GM23338 (cell line): ENCODE data around the gene KDM5D. TPM values are rescaled to one million over a fixed set of nuclear protein-coding genes. Genes with fewer than 3 reads are reported as not detected.

Experiments used
- ATAC-seq: fragments of 200-7000 bp; cut with Tn5 transposase; 3 replicates; pipeline ENCODE4 v1.9.1; 2020
- DNase-seq: peaks from one replicate; pipeline ENCODE4 v3.0.0-alpha.2; 2015; ENCODE audit warnings: low spot score
- H2AFZ ChIP-seq: fragments of 200-600 bp; sonication (generic); 2 replicates; pipeline ENCODE4 v1.8.0; 2016; ENCODE audit warnings: antibody characterized with exemption, mild to moderate bottlenecking, moderate library complexity
- H3F3A ChIP-seq: fragments of 200-600 bp; sonication (generic); replicated peaks from 2 replicates; pipeline ENCODE4 v1.8.0; 2017; ENCODE audit warnings: antibody characterized with exemption, mixed run types, low read depth
- H3K27ac ChIP-seq: fragments of 200-600 bp; sonication (generic); 2 replicates; pipeline ENCODE4 v1.6.1; 2016; ENCODE audit warnings: low read depth
- H3K27me3 ChIP-seq: fragments of 200-600 bp; sonication (generic); 2 replicates; pipeline ENCODE4 v1.8.0; 2016; ENCODE audit warnings: mild to moderate bottlenecking, mixed run types, moderate library complexity; ENCODE audit not compliant: insufficient read depth
- H3K36me3 ChIP-seq: fragments of 200-600 bp; sonication (generic); 2 replicates; pipeline ENCODE4 v1.8.0; 2016; ENCODE audit warnings: mild to moderate bottlenecking; ENCODE audit not compliant: insufficient read depth
- H3K4me1 ChIP-seq: fragments of 200-600 bp; sonication (generic); 2 replicates; pipeline ENCODE4 v1.8.0; 2016; ENCODE audit warnings: mild to moderate bottlenecking, moderate library complexity; ENCODE audit not compliant: insufficient read depth
- H3K4me2 ChIP-seq: fragments of 200-600 bp; sonication (generic); 2 replicates; pipeline ENCODE4 v1.7.1; 2017; ENCODE audit warnings: mixed run types
- H3K4me3 ChIP-seq: fragments of 200-600 bp; sonication (generic); 2 replicates; pipeline ENCODE4 v1.6.1; 2016; ENCODE audit warnings: mixed run types
- H3K79me2 ChIP-seq: fragments of 200-600 bp; sonication (generic); replicated peaks from 2 replicates; pipeline ENCODE4 v1.8.0; 2017; ENCODE audit warnings: mild to moderate bottlenecking; ENCODE audit not compliant: insufficient read depth
- H3K9me2 ChIP-seq: fragments of 200-600 bp; sonication (generic); 2 replicates; pipeline ENCODE4 v1.8.0; 2017; ENCODE audit not compliant: insufficient read depth
- H4K20me1 ChIP-seq: fragments of 200-600 bp; sonication (generic); replicated peaks from 2 replicates; pipeline ENCODE4 v1.8.0; 2017; ENCODE audit warnings: mild to moderate bottlenecking; ENCODE audit not compliant: insufficient read depth
- H3K27ac Mint-ChIP-seq: 2 replicates; pipeline ENCODE4 v1.8.0; 2020; ENCODE audit warnings: inconsistent platforms, mild to moderate bottlenecking, moderate library complexity, mixed read lengths
- H3K27me3 Mint-ChIP-seq: 3 replicates; pipeline ENCODE4 v1.8.0; 2022; ENCODE audit warnings: low read depth, mild to moderate bottlenecking, moderate library complexity, mixed read lengths, inconsistent platforms; ENCODE audit not compliant: insufficient read depth, poor library complexity
- H3K36me3 Mint-ChIP-seq: 3 replicates; pipeline ENCODE4 v1.8.0; 2021; ENCODE audit warnings: low read depth, mild to moderate bottlenecking, inconsistent platforms, moderate library complexity, mixed read lengths
- H3K4me1 Mint-ChIP-seq: 3 replicates; pipeline ENCODE4 v1.8.0; 2020; ENCODE audit warnings: mild to moderate bottlenecking, inconsistent platforms, mixed read lengths
- H3K4me3 Mint-ChIP-seq: 3 replicates; pipeline ENCODE4 v1.8.0; 2021; ENCODE audit warnings: moderate library complexity, mild to moderate bottlenecking, inconsistent platforms, mixed read lengths
- H3K9me3 Mint-ChIP-seq: 3 replicates; pipeline ENCODE4 v1.8.0; 2020; ENCODE audit warnings: moderate library complexity, mild to moderate bottlenecking, inconsistent platforms, mixed read lengths
- CTCF ChIP-seq, 2 experiments: fragments of 200-600 bp in 1 of 2; sonication (generic) in 1 of 2; conservative IDR thresholded peaks; 2 replicates each; pipeline versions ENCODE4 v1.5.1 to v1.6.1; 2016 to 2017; ENCODE audit warnings: antibody characterized with exemption in 2 of 2, low read depth in 2 of 2, mild to moderate bottlenecking in 2 of 2, moderate library complexity in 1 of 2
- EZH2phosphoT487 ChIP-seq: fragments of 200-600 bp; sonication (generic); IDR thresholded peaks from one replicate; pipeline ENCODE4 v1.8.1; 2018; ENCODE audit warnings: antibody characterized with exemption; ENCODE audit not compliant: unreplicated experiment
- NANOG ChIP-seq: IDR thresholded peaks from 2 replicates; pipeline ENCODE4 v1.6.1; 2016; ENCODE audit warnings: antibody characterized with exemption, borderline replicate concordance
- STAT1 ChIP-seq: IDR thresholded peaks from one replicate; pipeline ENCODE4 v1.6.1; 2016; ENCODE audit warnings: antibody characterized with exemption; ENCODE audit not compliant: unreplicated experiment
- ZNF114 ChIP-seq: fragments of 250-450 bp; sonication (Bioruptor Pico); IDR thresholded peaks from 2 replicates; pipeline ENCODE4 v1.5.0; 2020; ENCODE audit warnings: mild to moderate bottlenecking, moderate library complexity
- ZNF462 ChIP-seq: fragments of 250-450 bp; sonication (Bioruptor Pico); IDR thresholded peaks from 2 replicates; pipeline ENCODE4 v1.5.0; 2020; ENCODE audit warnings: mild to moderate bottlenecking, moderate library complexity
- polyA plus RNA-seq: library from polyadenylated mRNA; unstranded; fragments of >200 nt; fragmentation: Nextera tagmentation; extraction: Ambion mirVana; gene quantifications from 2 replicates; pipeline ENCODE4 v1.2.1, GENCODE V29; 2016
- total RNA-seq: library from RNA; depleted of rRNA; stranded (reverse); fragments of >200 nt; shearing (Covaris generic); gene quantifications from 2 replicates; pipeline ENCODE4 v1.2.3, GENCODE V29; 2014

Gene KDM5D
- total and polyA plus RNA-seq, 2 experiments from 2014 or later = 9.2 to 31.1 TPM

DNA sequence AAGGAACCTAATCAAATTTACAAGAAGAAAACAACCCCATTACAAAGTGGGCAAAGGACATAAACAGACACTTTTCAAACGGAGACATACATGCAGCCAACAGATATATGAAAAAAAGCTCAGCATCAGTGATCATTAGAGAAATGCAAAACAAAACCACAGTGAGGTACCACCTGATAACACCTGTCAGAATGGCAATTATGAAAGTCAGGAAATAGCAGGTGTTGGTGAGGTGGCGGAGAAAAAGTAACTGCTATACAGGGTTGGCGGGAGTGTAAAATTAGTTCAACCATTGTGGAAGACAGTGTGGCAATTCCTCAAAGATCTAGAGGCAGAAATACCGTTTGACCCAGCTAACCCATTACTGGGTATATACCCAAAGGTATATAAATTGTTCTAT, 31.1 kb downstream of the KDM5D start (continued):
- TF ChIP-seq ZNF462 (CRISPR knock-in tag) = no peak
- no peak for TF ChIP-seq EZH2phosphoT487
- TF ChIP-seq STAT1 = no peak
- TF ChIP-seq CTCF (conservative IDR thresholded peaks at IDR 0.05; ENCODE audit: low read depth in 2 of 2) = no peak
- no peak for TF ChIP-seq NANOG

DNA sequence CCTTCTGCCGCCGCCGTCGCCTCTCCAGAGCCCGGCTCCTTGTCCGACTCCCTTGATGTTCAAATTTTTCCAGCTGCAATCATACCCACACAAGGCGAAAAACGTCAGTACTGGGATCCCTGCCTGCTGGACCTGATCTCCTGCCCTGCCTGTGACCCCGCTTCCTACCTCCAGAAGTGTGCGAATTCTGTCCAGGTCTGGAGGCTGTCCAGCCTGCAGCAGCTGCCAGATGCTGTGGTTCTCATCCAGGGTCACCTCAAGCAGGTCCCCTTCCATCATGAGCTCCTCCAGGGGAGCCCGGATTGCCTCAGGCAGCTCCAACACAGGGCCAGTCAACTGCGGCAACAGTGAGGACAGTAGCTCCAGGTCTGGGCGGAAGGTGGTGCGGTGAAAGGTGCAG, 38.3 kb downstream of the KDM5D start:
- no peaks in the 10 kb centered on the region for H3K4me1 ChIP-seq
- Mint-ChIP-seq H3K27ac (no peak overlapping the region), H3K9me3 (no peaks in the 10 kb centered on the region; the same call in 2 of the 3 replicates), H3K36me3 (peaks cover 79% of the 10 kb centered on the region), H3K4me3 (no peak overlapping the region), H3K27me3 (peaks cover 2% of the 10 kb centered on the region), H3K4me1 (no peaks in the 10 kb centered on the region)
- ATAC-seq (no peak), DNase-seq (no peak)
- H4K20me1 ChIP-seq = no peaks in the 10 kb centered on the region
- no peak overlapping the region for H3K4me3 ChIP-seq
- H3K36me3 ChIP-seq = no peaks in the 10 kb centered on the region
- no peaks in the 10 kb centered on the region for H3F3A ChIP-seq
- no peak overlapping the region for H2AFZ ChIP-seq
- no peak overlapping the region for H3K4me2 ChIP-seq
- no peaks in the 10 kb centered on the region for H3K9me2 ChIP-seq
- no peak for TF ChIP-seq ZNF114 (CRISPR knock-in tag)
- no peak for TF ChIP-seq CTCF (conservative IDR thresholded peaks at IDR 0.05; ENCODE audit: low read depth in 2 of 2)
- no peaks in the 10 kb centered on the region for H3K27me3 ChIP-seq
- no peak overlapping the region for H3K27ac ChIP-seq
- H3K79me2 ChIP-seq = no peaks in the 10 kb centered on the region
